ENCODE results near the gene ERBIN. TPM values are rescaled to one million over a fixed set of nuclear protein-coding genes. Genes with fewer than 3 reads are reported as not detected.
"Not testable (repeated sequence)": the region's sequence is repeated elsewhere in the genome, so short reads cannot be mapped to it uniquely, and the experiment has no call there.

Gene ERBIN
- total RNA-seq, 1 experiment from 2014 or later = 38.9 TPM

DNA sequence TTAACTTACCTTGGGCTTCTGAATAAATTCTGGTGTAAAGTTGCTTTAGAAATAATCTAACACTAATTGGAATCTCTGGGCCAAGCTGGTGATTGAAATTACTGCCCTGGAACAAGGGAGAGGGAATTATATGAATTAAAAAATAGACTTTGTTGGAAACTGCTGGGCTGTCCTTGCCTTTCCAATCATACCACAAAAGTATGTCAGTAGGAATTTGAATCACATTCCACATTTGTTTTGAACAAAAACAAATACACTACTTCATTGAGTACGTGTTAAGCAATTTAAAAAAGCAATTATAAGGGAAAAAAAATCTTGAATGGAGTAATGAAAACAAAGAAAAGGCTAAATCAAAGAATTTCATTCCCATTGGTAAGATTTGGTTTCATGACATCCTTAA, 115.3 kb downstream of the ERBIN start:
- Histone ChIP-seq H3K79me2 (ENCODE audit: low read length) (no peaks in the 10 kb centered on the region), H3K36me3 (ENCODE audit: low read depth, low read length) (no peaks in the 10 kb centered on the region; the same call in 1 of the 2 replicates), H3K4me3 (ENCODE audit: low read length) (no peak overlapping the region), H3K27me3 (ENCODE audit: low read length) (no peaks in the 10 kb centered on the region), H3K9me3 (ENCODE audit: low read length) (no peaks in the 10 kb centered on the region), H3K4me1 (ENCODE audit: insufficient read depth, low read length) (no peaks in the 10 kb centered on the region), H3K9me2 (replicated peaks; ENCODE audit: low read length) (no peaks in the 10 kb centered on the region), H3K4me2 (ENCODE audit: low read length) (no peak overlapping the region), H4K20me1 (ENCODE audit: low read length) (no peaks in the 10 kb centered on the region), H3K9ac (ENCODE audit: low read length) (no peak overlapping the region), H3K27ac (ENCODE audit: low read length) (no peak overlapping the region), H2AFZ (ENCODE audit: low read length) (no peak overlapping the region), H3F3A (ENCODE audit: low read length, unreplicated experiment) (no peaks in the 10 kb centered on the region)
- CTCF ChIA-PET = no interaction called here
- POLR2A ChIA-PET (ENCODE audit: unreplicated experiment) = no interaction called here
- ATAC-seq (no peak), DNase-seq (no peak)
- TF ChIP-seq, protein P1, sequence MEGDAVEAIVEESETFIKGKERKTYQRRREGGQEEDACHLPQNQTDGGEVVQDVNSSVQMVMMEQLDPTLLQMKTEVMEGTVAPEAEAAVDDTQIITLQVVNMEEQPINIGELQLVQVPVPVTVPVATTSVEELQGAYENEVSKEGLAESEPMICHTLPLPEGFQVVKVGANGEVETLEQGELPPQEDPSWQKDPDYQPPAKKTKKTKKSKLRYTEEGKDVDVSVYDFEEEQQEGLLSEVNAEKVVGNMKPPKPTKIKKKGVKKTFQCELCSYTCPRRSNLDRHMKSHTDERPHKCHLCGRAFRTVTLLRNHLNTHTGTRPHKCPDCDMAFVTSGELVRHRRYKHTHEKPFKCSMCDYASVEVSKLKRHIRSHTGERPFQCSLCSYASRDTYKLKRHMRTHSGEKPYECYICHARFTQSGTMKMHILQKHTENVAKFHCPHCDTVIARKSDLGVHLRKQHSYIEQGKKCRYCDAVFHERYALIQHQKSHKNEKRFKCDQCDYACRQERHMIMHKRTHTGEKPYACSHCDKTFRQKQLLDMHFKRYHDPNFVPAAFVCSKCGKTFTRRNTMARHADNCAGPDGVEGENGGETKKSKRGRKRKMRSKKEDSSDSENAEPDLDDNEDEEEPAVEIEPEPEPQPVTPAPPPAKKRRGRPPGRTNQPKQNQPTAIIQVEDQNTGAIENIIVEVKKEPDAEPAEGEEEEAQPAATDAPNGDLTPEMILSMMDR (conservative IDR thresholded peaks at IDR 0.05; ENCODE audit: low read depth, low read length) = no peak
- TF ChIP-seq EZH2 (IDR thresholded peaks at IDR 0.05; ENCODE audit: low read length, unreplicated experiment) (no peak), EZH2phosphoT487 (IDR thresholded peaks at IDR 0.05; ENCODE audit: borderline replicate concordance, low read length) (no peak)
- intact Hi-C loops (cut with micrococcal nuclease) = no loop called here
- BruUV-seq (replicated peaks) = no TSS peak

DNA sequence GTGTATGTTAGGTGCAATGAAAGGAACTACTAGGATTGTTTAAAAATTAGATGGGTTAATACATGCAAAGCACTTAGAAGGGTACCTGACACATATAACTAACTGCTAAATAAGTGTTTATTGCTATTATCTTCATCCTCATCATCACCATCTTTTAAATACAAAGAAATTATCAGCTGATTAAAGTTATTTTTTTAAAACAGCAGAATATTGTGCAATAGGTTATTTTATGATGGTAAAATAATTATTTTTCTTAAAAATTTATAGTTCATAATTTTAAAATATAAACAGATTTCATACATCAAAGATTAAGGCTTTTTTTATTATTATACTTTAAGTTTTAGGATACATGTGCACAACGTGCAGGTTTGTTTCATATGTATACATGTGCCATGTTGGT, 130.9 kb downstream of the ERBIN start:
- Histone ChIP-seq H3K4me3 (ENCODE audit: low read length) (no peak overlapping the region), H4K20me1 (ENCODE audit: low read length) (no peaks in the 10 kb centered on the region), H3K36me3 (ENCODE audit: low read depth, low read length) (no peaks in the 10 kb centered on the region), H3K4me2 (ENCODE audit: low read length) (no peak overlapping the region), H2AFZ (ENCODE audit: low read length) (no peak overlapping the region), H3K4me1 (ENCODE audit: insufficient read depth, low read length) (no peaks in the 10 kb centered on the region), H3K9ac (ENCODE audit: low read length) (no peak overlapping the region), H3K79me2 (ENCODE audit: low read length) (no peaks in the 10 kb centered on the region), H3K9me2 (replicated peaks; ENCODE audit: low read length) (no peaks in the 10 kb centered on the region), H3K9me3 (ENCODE audit: low read length) (no peaks in the 10 kb centered on the region), H3K27me3 (ENCODE audit: low read length) (no peaks in the 10 kb centered on the region), H3K27ac (ENCODE audit: low read length) (no peak overlapping the region), H3F3A (ENCODE audit: low read length, unreplicated experiment) (no peaks in the 10 kb centered on the region)
- TF ChIP-seq EZH2phosphoT487 (IDR thresholded peaks at IDR 0.05; ENCODE audit: borderline replicate concordance, low read length) = no peak
- no peak for TF ChIP-seq EZH2 (IDR thresholded peaks at IDR 0.05; ENCODE audit: low read length, unreplicated experiment)
- TF ChIP-seq, protein P1 (conservative IDR thresholded peaks at IDR 0.05; ENCODE audit: low read depth, low read length) = no peak
- POLR2A ChIA-PET (ENCODE audit: unreplicated experiment) = no interaction called here
- no peak for DNase-seq
- CTCF ChIA-PET = no interaction called here
- no TSS peak for BruUV-seq (replicated peaks)
- intact Hi-C loops (cut with micrococcal nuclease) = no loop called here
- no peak for ATAC-seq

DNA sequence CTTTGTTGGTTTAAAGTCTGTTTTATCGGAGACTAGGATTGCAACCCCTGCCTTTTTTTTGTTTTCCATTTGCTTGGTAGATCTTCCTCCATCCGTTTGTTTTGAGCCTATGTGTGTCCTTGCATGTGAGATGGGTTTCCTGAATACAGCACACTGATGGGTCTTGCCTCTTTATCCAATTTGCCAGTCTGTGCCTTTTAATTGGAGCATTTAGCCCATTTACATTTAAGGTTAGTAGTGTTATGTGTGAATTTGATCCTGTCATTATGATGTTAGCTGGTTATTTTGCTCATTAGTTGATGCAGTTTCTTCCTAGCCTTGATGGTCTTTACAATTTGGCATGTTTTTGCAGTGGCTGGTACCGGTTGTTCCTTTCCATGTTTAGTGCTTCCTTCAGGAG, 134.9 kb downstream of the ERBIN start:
- H3K79me2 ChIP-seq (ENCODE audit: low read length) = not testable (repeated sequence)

DNA sequence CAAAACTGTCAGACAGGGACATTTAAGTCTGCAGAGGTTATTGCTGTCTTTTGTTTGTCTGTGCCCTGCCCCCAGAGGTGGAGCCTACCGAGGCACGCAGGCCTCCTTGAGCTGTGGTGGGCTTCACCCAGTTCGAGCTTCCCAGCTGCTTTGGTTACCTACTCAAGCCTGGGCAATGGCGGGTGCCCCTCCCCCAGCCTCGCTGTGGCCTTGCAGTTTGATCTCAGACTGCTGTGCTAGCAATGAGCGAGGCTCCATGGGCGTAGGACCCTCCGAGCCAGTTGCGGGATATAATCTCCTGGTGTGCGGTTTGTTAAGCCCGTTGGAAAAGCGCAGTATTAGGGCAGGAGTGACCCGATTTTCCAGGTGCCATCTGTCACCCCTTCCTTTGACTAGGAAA, 136.7 kb downstream of the ERBIN start:
- H2AFZ ChIP-seq (ENCODE audit: low read length); H3K27ac ChIP-seq (ENCODE audit: low read length); intact Hi-C loops (cut with micrococcal nuclease); H3K36me3 ChIP-seq (ENCODE audit: low read depth, low read length); BruUV-seq (replicated peaks); H3K4me2 ChIP-seq (ENCODE audit: low read length); H3K4me1 ChIP-seq (ENCODE audit: insufficient read depth, low read length); H3K79me2 ChIP-seq (ENCODE audit: low read length); H3K9ac ChIP-seq (ENCODE audit: low read length); H4K20me1 ChIP-seq (ENCODE audit: low read length); CTCF ChIA-PET; H3K9me3 ChIP-seq (ENCODE audit: low read length); DNase-seq; H3K27me3 ChIP-seq (ENCODE audit: low read length); POLR2A ChIA-PET (ENCODE audit: unreplicated experiment); ATAC-seq; H3F3A ChIP-seq (ENCODE audit: low read length, unreplicated experiment); H3K4me3 ChIP-seq (ENCODE audit: low read length); H3K9me2 ChIP-seq (replicated peaks; ENCODE audit: low read length): not testable (repeated sequence)

More for the DNA sequence above, 134.9 kb downstream of the ERBIN start:
- H3K27ac ChIP-seq (ENCODE audit: low read length); H3K4me1 ChIP-seq (ENCODE audit: insufficient read depth, low read length); H3K9me2 ChIP-seq (replicated peaks; ENCODE audit: low read length); H3K27me3 ChIP-seq (ENCODE audit: low read length); H2AFZ ChIP-seq (ENCODE audit: low read length); ATAC-seq; H3K36me3 ChIP-seq (ENCODE audit: low read depth, low read length); H3F3A ChIP-seq (ENCODE audit: low read length, unreplicated experiment); H3K9ac ChIP-seq (ENCODE audit: low read length); H3K4me3 ChIP-seq (ENCODE audit: low read length); intact Hi-C loops (cut with micrococcal nuclease); DNase-seq; H3K9me3 ChIP-seq (ENCODE audit: low read length); BruUV-seq (replicated peaks); H4K20me1 ChIP-seq (ENCODE audit: low read length); H3K4me2 ChIP-seq (ENCODE audit: low read length); POLR2A ChIA-PET (ENCODE audit: unreplicated experiment); CTCF ChIA-PET: not testable (repeated sequence)

Measured in PC-3 (cell line).